Neural progenitor cell (in vitro differentiated cells): ENCODE results near the gene RFFL.

Experiments used
- EZH2 ChIP-seq: fragments of 200-600 bp; sonication (generic); IDR thresholded peaks from 2 replicates; pipeline ENCODE4 v1.6.1; 2017; ENCODE audit warnings: antibody characterized with exemption, mild to moderate bottlenecking, moderate library complexity
- EZH2phosphoT487 ChIP-seq: fragments of 200-600 bp; sonication (generic); IDR thresholded peaks from 2 replicates; pipeline ENCODE4 v1.6.1; 2017; ENCODE audit warnings: antibody characterized with exemption
- TF ChIP-seq, protein P1 (sequence below): fragments of 200-600 bp; sonication (generic); IDR thresholded peaks from 2 replicates; pipeline ENCODE4 v1.5.1; 2017; ENCODE audit warnings: antibody characterized with exemption, mild to moderate bottlenecking

DNA sequence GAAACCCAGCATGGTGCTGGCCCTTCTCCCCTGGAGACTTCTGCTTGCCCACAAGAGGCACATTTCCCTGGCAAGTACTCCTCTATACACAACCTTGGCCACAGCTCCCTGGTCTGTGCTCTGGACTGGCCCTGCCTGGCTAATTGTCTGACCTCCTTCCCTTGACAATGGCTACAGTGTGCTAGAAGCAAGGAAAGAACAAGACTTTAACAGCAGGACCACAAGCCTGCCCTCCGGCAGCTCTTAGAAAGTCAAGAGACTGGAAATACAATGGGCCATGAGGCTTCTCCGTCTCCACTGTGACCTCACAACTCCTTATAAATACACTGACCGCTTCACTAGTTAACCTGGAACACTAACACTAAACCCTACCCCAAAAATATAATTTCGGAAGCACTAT is 46.5 kb downstream of the RFFL start:
- TF ChIP-seq, protein P1, sequence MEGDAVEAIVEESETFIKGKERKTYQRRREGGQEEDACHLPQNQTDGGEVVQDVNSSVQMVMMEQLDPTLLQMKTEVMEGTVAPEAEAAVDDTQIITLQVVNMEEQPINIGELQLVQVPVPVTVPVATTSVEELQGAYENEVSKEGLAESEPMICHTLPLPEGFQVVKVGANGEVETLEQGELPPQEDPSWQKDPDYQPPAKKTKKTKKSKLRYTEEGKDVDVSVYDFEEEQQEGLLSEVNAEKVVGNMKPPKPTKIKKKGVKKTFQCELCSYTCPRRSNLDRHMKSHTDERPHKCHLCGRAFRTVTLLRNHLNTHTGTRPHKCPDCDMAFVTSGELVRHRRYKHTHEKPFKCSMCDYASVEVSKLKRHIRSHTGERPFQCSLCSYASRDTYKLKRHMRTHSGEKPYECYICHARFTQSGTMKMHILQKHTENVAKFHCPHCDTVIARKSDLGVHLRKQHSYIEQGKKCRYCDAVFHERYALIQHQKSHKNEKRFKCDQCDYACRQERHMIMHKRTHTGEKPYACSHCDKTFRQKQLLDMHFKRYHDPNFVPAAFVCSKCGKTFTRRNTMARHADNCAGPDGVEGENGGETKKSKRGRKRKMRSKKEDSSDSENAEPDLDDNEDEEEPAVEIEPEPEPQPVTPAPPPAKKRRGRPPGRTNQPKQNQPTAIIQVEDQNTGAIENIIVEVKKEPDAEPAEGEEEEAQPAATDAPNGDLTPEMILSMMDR = no peak
- TF ChIP-seq EZH2 (no peak), EZH2phosphoT487 (no peak)
